Keratinocyte (primary cell): ENCODE measurements around the gene ARMC8. TPM values are rescaled to one million over a fixed set of nuclear protein-coding genes. Genes with fewer than 3 reads are reported as not detected.

ENCODE experiments used
- DNase-seq: peaks from one replicate; pipeline ENCODE4 v3.0.0-alpha.2; 2011; ENCODE audit warnings: low read depth, missing footprints, low spot score
- FAIRE-seq: peaks from 2 replicates; lab custom pipeline; 2011; peaks lifted over from hg19 to GRCh38; lab: Jason Lieb, UNC
- H2AFZ ChIP-seq: 2 replicates; pipeline ENCODE4 v1.6.0; 2012; ENCODE audit warnings: low read length, control low read depth, inconsistent platforms; ENCODE audit not compliant: control insufficient read depth
- H3K27ac ChIP-seq: 2 replicates; pipeline ENCODE4 v1.5.1; 2011; ENCODE audit warnings: low read length; ENCODE audit not compliant: control insufficient read depth, insufficient read depth
- H3K27me3 ChIP-seq: 3 replicates; pipeline ENCODE4 v1.6.0; 2011; ENCODE audit warnings: low read length; ENCODE audit not compliant: control insufficient read depth, insufficient read depth; ENCODE audit errors: extremely low read depth
- H3K36me3 ChIP-seq, 2 experiments: 2 replicates in 1 of 2; 3 replicates in 1 of 2; pipeline ENCODE4 v1.5.1; 2011; ENCODE audit warnings: low read length in 2 of 2, mild to moderate bottlenecking in 1 of 2; ENCODE audit not compliant: control insufficient read depth in 2 of 2, insufficient read depth in 2 of 2; ENCODE audit errors: extremely low read depth in 1 of 2
- H3K4me1 ChIP-seq: 3 replicates; pipeline ENCODE4 v1.5.1; 2011; ENCODE audit warnings: low read length; ENCODE audit not compliant: control insufficient read depth, insufficient read depth; ENCODE audit errors: extremely low read depth
- H3K4me2 ChIP-seq: 3 replicates; pipeline ENCODE4 v1.6.0; 2011; ENCODE audit warnings: low read depth, low read length; ENCODE audit not compliant: control insufficient read depth, insufficient read depth; ENCODE audit errors: extremely low read depth
- H3K4me3 ChIP-seq, 3 experiments: fragments of 200-600 bp in 1 of 3; sonication (generic) in 1 of 3; 2 replicates in 2 of 3; 3 replicates in 1 of 3; pipeline ENCODE4 v1.5.1; 2011 to 2016; ENCODE audit warnings: low read length in 3 of 3, mild to moderate bottlenecking in 3 of 3, control low read depth in 2 of 3, inconsistent platforms in 1 of 3, low read depth in 1 of 3, mixed read lengths in 1 of 3, mixed run types in 1 of 3, moderate library complexity in 1 of 3; ENCODE audit not compliant: control insufficient read depth in 2 of 3, insufficient read depth in 2 of 3; ENCODE audit errors: extremely low read depth in 1 of 3
- H3K79me2 ChIP-seq: 2 replicates; pipeline ENCODE4 v1.6.0; 2012; ENCODE audit warnings: low read length; ENCODE audit not compliant: control insufficient read depth, insufficient read depth
- H3K9ac ChIP-seq: 3 replicates; pipeline ENCODE4 v1.6.0; 2011; ENCODE audit warnings: low read length; ENCODE audit not compliant: control insufficient read depth, insufficient read depth; ENCODE audit errors: extremely low read depth
- H3K9me1 ChIP-seq: 3 replicates; pipeline ENCODE4 v1.6.0; 2011; ENCODE audit warnings: low read length; ENCODE audit not compliant: control insufficient read depth, insufficient read depth; ENCODE audit errors: extremely low read depth
- H3K9me3 ChIP-seq: 2 replicates; pipeline ENCODE4 v1.5.1; 2012; ENCODE audit warnings: low read depth, low read length; ENCODE audit not compliant: control insufficient read depth
- H4K20me1 ChIP-seq: 3 replicates; pipeline ENCODE4 v1.6.0; 2011; ENCODE audit warnings: low read length; ENCODE audit not compliant: control insufficient read depth, insufficient read depth; ENCODE audit errors: extremely low read depth
- CTCF ChIP-seq, 3 experiments: IDR thresholded peaks in 1 of 3; conservative IDR thresholded peaks in 1 of 3; optimal IDR thresholded peaks in 1 of 3; 2 replicates in 2 of 3; 3 replicates in 1 of 3; pipeline versions ENCODE3 to v1.5.1; 2011; ENCODE audit warnings: low read length in 3 of 3, mild to moderate bottlenecking in 3 of 3, moderate library complexity in 2 of 3, control low read depth in 1 of 3, inconsistent platforms in 1 of 3; ENCODE audit not compliant: insufficient read depth in 2 of 3; ENCODE audit errors: extremely low read depth in 1 of 3
- EZH2 ChIP-seq: IDR thresholded peaks from one replicate; pipeline ENCODE4 v1.6.1; 2012; ENCODE audit warnings: inconsistent platforms, mild to moderate bottlenecking, low read length, moderate library complexity
- dilution Hi-C: fragments of 300-500 bp; cut with MboI; formaldehyde crosslinking; loops from one replicate; pipeline ENCODE4 v1.7.0; 2020; ENCODE audit warnings: low sequenced_read_pairs; ENCODE audit not compliant: extremely low pct_ligation_motif_present
- polyA plus RNA-seq, 5 experiments: library from polyadenylated mRNA; depleted of rRNA in 3 of 5; stranded (reverse) in 3 of 5; stranded (forward) in 1 of 5; unstranded in 1 of 5; fragments of >200 nt; gene quantifications; 1 replicate in 1 of 5; 2 replicates in 3 of 5; 3 replicates in 1 of 5; pipeline versions ENCODE4 v1.2.1 to v1.2.3, GENCODE V29; 2011 to 2012; ENCODE audit warnings: missing spikeins in 2 of 5, low read depth in 1 of 5, low replicate concordance in 1 of 5

Gene ARMC8
- polyA plus RNA-seq, 1 donor (not counting 4 experiments of a cell fraction or from before 2014, with no cell fraction given) = 50.8 TPM

- no peaks in the 10 kb centered on the region for H3K79me2 ChIP-seq
- no peak overlapping the region for H3K27ac ChIP-seq
- no peaks in the 10 kb centered on the region for H3K9me3 ChIP-seq
- no peaks in the 10 kb centered on the region for H3K36me3 ChIP-seq
- no peak for DNase-seq
- H3K9me1 ChIP-seq = no peaks in the 10 kb centered on the region
- dilution Hi-C loops = no loop called here
- H3K4me1 ChIP-seq = no peaks in the 10 kb centered on the region
- H3K4me2 ChIP-seq = no peak overlapping the region
- H3K27me3 ChIP-seq = peaks cover 3% of the 10 kb centered on the region
- H3K9ac ChIP-seq = no peak overlapping the region
- H2AFZ ChIP-seq = no peak overlapping the region
- no peak for FAIRE-seq
- TF ChIP-seq EZH2 = no peak
- TF ChIP-seq CTCF (optimal IDR thresholded peaks at IDR 0.05 in 1 of 3, IDR thresholded peaks at IDR 0.05 in 1 of 3, conservative IDR thresholded peaks at IDR 0.05 in 1 of 3; ENCODE audit: extremely low read depth in 1 of 3, insufficient read depth in 2 of 3, low read length in 3 of 3) = no peak
- no peak overlapping the region for H3K4me3 ChIP-seq
- no peaks in the 10 kb centered on the region for H4K20me1 ChIP-seq
Observed at GRCh38 chr3:138344754-138345153, 157.7 kb downstream of the ARMC8 start.

Other genes starting within 250 kb of the ARMC8 start
- not detected in 3 replicates for gene CLDN18, start 177.1 kb upstream of the ARMC8 start, polyA plus RNA-seq
- gene DZIP1L, start 71.7 kb upstream of the ARMC8 start, polyA plus RNA-seq = 1.3 to 1.9 TPM (median 1.7 TPM) in 3 replicates
- gene A4GNT, start 54.9 kb upstream of the ARMC8 start, polyA plus RNA-seq = not detected in 3 replicates
- gene DBR1, start 12.4 kb upstream of the ARMC8 start, polyA plus RNA-seq = 9.9 to 16.2 TPM (median 14.0 TPM) in 3 replicates
- gene NME9, start 142.6 kb downstream of the ARMC8 start, polyA plus RNA-seq = 0.05 TPM in 1 of 3 replicates, not detected in the others
- gene MRAS, start 161.3 kb downstream of the ARMC8 start, polyA plus RNA-seq = 7.7 to 15.6 TPM (median 9.8 TPM) in 3 replicates
- 0.49 to 0.63 TPM (median 0.62 TPM) in 3 replicates for gene ESYT3, start 247.3 kb downstream of the ARMC8 start, polyA plus RNA-seq